A673 (cell line): ENCODE measurements around the gene ANKS1B. TPM values are rescaled to one million over a fixed set of nuclear protein-coding genes. Genes with fewer than 3 reads are reported as not detected.

Experiments used
- BruUV-seq: library from RNA; stranded (reverse); fragments of 400-500 nt; replicated peaks from 2 replicates; lab custom pipeline; 2021; lab: Mats Ljungman, UMichigan
- CTCF ChIA-PET: fragments of 300-600 bp; sonication (Branson Sonifier 250); formaldehyde crosslinking; loops from one replicate; lab custom pipeline; 2022; ENCODE audit warnings: antibody characterized with exemption; lab: Charles Lee
- POLR2A ChIA-PET: fragments of 300-600 bp; sonication (Branson Sonifier 250); formaldehyde crosslinking; loops from one replicate; lab custom pipeline; 2022; ENCODE audit warnings: antibody characterized with exemption; ENCODE audit not compliant: low non-redundant PET; lab: Charles Lee
- DNase-seq: peaks from one replicate; pipeline ENCODE4 v3.0.0-alpha.2; 2015; ENCODE audit warnings: low spot score
- H3K27ac ChIP-seq: fragments of 200-600 bp; sonication (generic); 2 replicates; pipeline ENCODE4 v1.5.1; 2016; ENCODE audit warnings: mixed run types, low read depth, mild to moderate bottlenecking, mixed read lengths, antibody characterized with exemption, low read length; ENCODE audit not compliant: poor library complexity, severe bottlenecking
- H3K27me3 ChIP-seq: fragments of 200-600 bp; sonication (generic); replicated peaks from 2 replicates; pipeline ENCODE4 v1.6.1; 2017; ENCODE audit warnings: mixed run types, low read depth, mild to moderate bottlenecking, mixed read lengths, antibody characterized with exemption, low read length; ENCODE audit not compliant: insufficient read depth, poor library complexity
- H3K36me3 ChIP-seq: fragments of 200-600 bp; sonication (generic); 2 replicates; pipeline ENCODE4 v1.6.1; 2016; ENCODE audit warnings: mixed run types, mild to moderate bottlenecking, mixed read lengths, antibody characterized with exemption, low read length; ENCODE audit not compliant: insufficient read depth, poor library complexity, severe bottlenecking
- H3K4me1 ChIP-seq: fragments of 200-600 bp; sonication (generic); 2 replicates; pipeline ENCODE4 v1.6.1; 2017; ENCODE audit warnings: mixed run types, mild to moderate bottlenecking, mixed read lengths, antibody characterized with exemption, low read length; ENCODE audit not compliant: insufficient read depth, poor library complexity, severe bottlenecking
- H3K4me3 ChIP-seq: fragments of 200-600 bp; sonication (generic); 2 replicates; pipeline ENCODE4 v1.5.1; 2016; ENCODE audit warnings: low read depth, mixed run types, mild to moderate bottlenecking, mixed read lengths, low read length; ENCODE audit not compliant: poor library complexity, severe bottlenecking
- H3K9me3 ChIP-seq: fragments of 200-600 bp; sonication (generic); 2 replicates; pipeline ENCODE4 v1.6.1; 2016; ENCODE audit warnings: mixed run types, low read depth, mild to moderate bottlenecking, mixed read lengths, antibody characterized with exemption, low read length; ENCODE audit not compliant: poor library complexity, severe bottlenecking
- CTCF ChIP-seq: fragments of 300-800, 200-600 bp; sonication (generic); conservative IDR thresholded peaks from 2 replicates; pipeline ENCODE4 v1.5.1; 2017; ENCODE audit warnings: low read depth, mild to moderate bottlenecking, antibody characterized with exemption, low read length, moderate library complexity, mixed read lengths
- EZH2 ChIP-seq: fragments of 200-600 bp; sonication (generic); IDR thresholded peaks from 2 replicates; pipeline ENCODE4 v1.6.1; 2017; ENCODE audit warnings: borderline replicate concordance, low read depth, mild to moderate bottlenecking, mixed read lengths, antibody characterized with exemption, low read length; ENCODE audit not compliant: poor library complexity, severe bottlenecking
- intact Hi-C: fragments of 100-400 bp; cut with micrococcal nuclease; formaldehyde crosslinking; loops from one replicate; pipeline ENCODE4 v1.10.0; 2022; ENCODE audit not compliant: unreplicated experiment
- total RNA-seq: library from RNA; stranded (reverse); gene quantifications from 2 replicates; pipeline ENCODE4 v1.2.3, GENCODE V29; 2021

Gene ANKS1B
- total RNA-seq, 1 experiment from 2014 or later = 0.99 TPM

DNA sequence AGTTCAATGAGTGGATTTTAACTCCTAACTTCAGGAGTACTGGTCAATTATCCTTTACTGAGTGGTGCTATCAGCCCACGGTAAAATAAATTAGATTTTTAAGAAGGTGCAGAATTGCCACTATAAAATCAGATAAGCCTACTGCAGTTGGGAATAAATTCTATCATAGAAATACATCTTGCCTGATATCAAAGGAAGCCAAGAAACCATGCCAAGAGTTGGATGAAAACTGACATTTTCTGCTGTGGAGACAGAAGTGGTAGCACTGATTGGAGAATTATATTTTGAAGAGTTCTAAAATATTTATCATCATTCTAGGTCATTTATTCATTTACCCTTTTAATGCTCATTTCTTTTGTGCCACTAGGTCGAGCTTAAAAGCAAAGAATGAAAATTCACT is 874.5 kb downstream of the ANKS1B start:
- DNase-seq = no peak
- no peak for TF ChIP-seq CTCF
- TF ChIP-seq EZH2 = no peak
- Histone ChIP-seq H3K4me3 (no peak overlapping the region), H3K27me3 (no peaks in the 10 kb centered on the region), H3K27ac (no peak overlapping the region), H3K36me3 (no peaks in the 10 kb centered on the region), H3K4me1 (peaks cover 13% of the 10 kb centered on the region), H3K9me3 (no peaks in the 10 kb centered on the region)
- intact Hi-C loops = no loop called here
- ChIA-PET POLR2A (interaction anchor here (0.7 kb wide), 1 partner anchor 555 kb away, joined by 3 read pairs; no protein-coding TSS in a partner anchor), CTCF (no interaction called here)
- BruUV-seq = no TSS peak

GRCh38 chr12:99108924-99109323 is 875.8 kb downstream of the ANKS1B start:
- BruUV-seq = no TSS peak
- TF ChIP-seq EZH2 = no peak
- TF ChIP-seq CTCF = no peak
- no peak for DNase-seq
- Histone ChIP-seq H3K36me3 (no peaks in the 10 kb centered on the region), H3K9me3 (no peaks in the 10 kb centered on the region), H3K27me3 (no peaks in the 10 kb centered on the region), H3K27ac (no peak overlapping the region), H3K4me1 (peaks cover 13% of the 10 kb centered on the region), H3K4me3 (no peak overlapping the region)
- CTCF ChIA-PET = no interaction called here
- intact Hi-C loops = no loop called here
- POLR2A ChIA-PET = no interaction called here

DNA sequence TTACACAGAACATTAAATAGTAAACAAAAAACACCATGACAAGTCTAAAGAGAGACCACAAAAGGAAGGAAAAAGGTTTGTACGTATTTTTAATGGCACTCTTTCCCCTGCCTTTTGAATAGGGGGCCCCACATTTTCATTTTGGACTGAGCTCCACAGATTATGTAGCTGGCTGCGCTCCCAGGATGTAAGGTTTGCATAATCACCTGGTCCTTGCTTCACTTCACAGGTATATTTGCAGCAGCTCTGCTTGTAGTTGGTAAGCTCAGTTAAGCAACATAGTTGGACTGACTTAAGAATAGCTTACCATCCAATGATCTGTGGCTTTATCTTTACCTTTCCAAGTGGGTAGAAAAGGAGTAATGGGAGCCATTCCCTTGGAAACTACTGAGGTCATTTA is 885.0 kb downstream of the ANKS1B start:
- H3K36me3 ChIP-seq = no peaks in the 10 kb centered on the region
- no peak for TF ChIP-seq CTCF
- no peak for TF ChIP-seq EZH2
- no peak overlapping the region for H3K4me3 ChIP-seq
- no peak for DNase-seq
- intact Hi-C loops = no loop called here
- H3K27ac ChIP-seq = no peak overlapping the region
- no peaks in the 10 kb centered on the region for H3K9me3 ChIP-seq
- CTCF ChIA-PET = no interaction called here
- H3K4me1 ChIP-seq = no peaks in the 10 kb centered on the region
- no TSS peak for BruUV-seq
- POLR2A ChIA-PET = no interaction called here
- peaks cover 3% of the 10 kb centered on the region for H3K27me3 ChIP-seq
